HG03439 (cell line): ENCODE measurements around the gene PER2.
"Not testable (repeated sequence)": the region's sequence is repeated elsewhere in the genome, so short reads cannot be mapped to it uniquely, and the experiment has no call there.

Source experiments
- ATAC-seq: cut with Tn5 transposase; IDR thresholded peaks from one replicate; pipeline ENCODE4 v1.9.1; 2021; ENCODE audit warnings: mild to moderate bottlenecking, moderate library complexity; ENCODE audit not compliant: unreplicated experiment

The PER2 gene

GRCh38 chr2:238286987-238287736 is 1.2 kb downstream of the PER2 start:
- ATAC-seq = no peak

- no peak for ATAC-seq
These were observed 1.9 kb downstream of the PER2 start for GRCh38 chr2:238286551-238286950.

- ATAC-seq = no peak
These were observed 2.3 kb downstream of the PER2 start for GRCh38 chr2:238286095-238286494.

GRCh38 chr2:238285653-238286082 is 2.7 kb downstream of the PER2 start:
- ATAC-seq = no peak

- no peak for ATAC-seq
These were observed 3.5 kb downstream of the PER2 start for GRCh38 chr2:238284802-238285515.

GRCh38 chr2:238282861-238283738 is 5.3 kb downstream of the PER2 start:
- ATAC-seq = no peak

GRCh38 chr2:238281826-238282480 is 6.5 kb downstream of the PER2 start:
- no peak for ATAC-seq

- ATAC-seq = no peak
These were observed 8.2 kb downstream of the PER2 start for GRCh38 chr2:238280083-238280825.

- ATAC-seq = no peak
These were observed 9.1 kb downstream of the PER2 start for GRCh38 chr2:238279324-238279682.

GRCh38 chr2:238278626-238279323 is 9.6 kb downstream of the PER2 start:
- ATAC-seq = no peak

- ATAC-seq = no peak
These were observed 10.7 kb downstream of the PER2 start for GRCh38 chr2:238277695-238278094.

- ATAC-seq = no peak
These were observed 14.1 kb downstream of the PER2 start for GRCh38 chr2:238274152-238274865.

GRCh38 chr2:238273433-238273832 is 15.0 kb downstream of the PER2 start:
- ATAC-seq = not testable (repeated sequence)

GRCh38 chr2:238272156-238272555 is 16.3 kb downstream of the PER2 start:
- ATAC-seq = no peak

GRCh38 chr2:238271686-238272085 is 16.7 kb downstream of the PER2 start:
- not testable (repeated sequence) for ATAC-seq

- ATAC-seq = no peak
These were observed 17.3 kb downstream of the PER2 start for GRCh38 chr2:238271061-238271554.

GRCh38 chr2:238270606-238271005 is 17.8 kb downstream of the PER2 start:
- no peak for ATAC-seq

GRCh38 chr2:238269741-238270140 is 18.7 kb downstream of the PER2 start:
- no peak for ATAC-seq
